ENCODE measurements around the gene KDM5A. TPM values are rescaled to one million over a fixed set of nuclear protein-coding genes. Genes with fewer than 3 reads are reported as not detected.
A peak's percentile ranks its signal among the peaks of the same experiment; 100 is the strongest.
"Not testable (repeated sequence)": the region's sequence is repeated elsewhere in the genome, so short reads cannot be mapped to it uniquely, and the experiment has no call there.

The KDM5A gene
- total RNA-seq, 1 experiment from 2014 or later, result 12.8 TPM

GRCh38 chr12:256958-257357 lies 132.2 kb downstream of the KDM5A start:
- in situ Hi-C loops (cut with HindIII; ENCODE audit: low pct_unique_long_range_greater_than_20kb, low sequenced_read_pairs), result no loop called here
- DNase-seq (ENCODE audit: low read depth), result no peak

GRCh38 chr12:256225-256624 lies 132.9 kb downstream of the KDM5A start:
- in situ Hi-C loops (cut with HindIII; ENCODE audit: low pct_unique_long_range_greater_than_20kb, low sequenced_read_pairs), result no loop called here
- no peak for DNase-seq (ENCODE audit: low read depth)

GRCh38 chr12:254912-255311 lies 134.2 kb downstream of the KDM5A start:
- no peak for DNase-seq (ENCODE audit: low read depth)
- in situ Hi-C loops (cut with HindIII; ENCODE audit: low pct_unique_long_range_greater_than_20kb, low sequenced_read_pairs), result no loop called here

DNA sequence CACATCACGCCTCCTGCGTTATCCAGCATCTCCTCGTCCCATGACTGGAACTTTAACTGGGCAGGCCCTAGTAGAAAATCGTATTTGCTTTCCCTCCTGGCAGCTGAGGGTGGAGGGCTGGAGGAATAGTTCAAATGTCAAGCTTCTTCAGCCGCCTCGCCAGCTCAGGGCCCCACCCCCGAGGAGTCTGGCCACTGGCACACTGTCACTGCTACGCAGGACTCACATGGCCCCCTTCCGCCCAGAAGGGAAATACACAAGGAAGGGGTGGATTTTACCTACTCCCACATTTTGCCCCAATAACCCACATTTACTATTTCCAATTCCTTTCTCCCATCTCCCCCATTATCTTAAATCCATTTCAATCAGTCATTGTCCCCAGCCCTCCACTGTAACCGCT lies 135.1 kb downstream of the KDM5A start:
- DNase-seq (ENCODE audit: low read depth), result no peak
- in situ Hi-C loops (cut with HindIII; ENCODE audit: low pct_unique_long_range_greater_than_20kb, low sequenced_read_pairs), result no loop called here

DNA sequence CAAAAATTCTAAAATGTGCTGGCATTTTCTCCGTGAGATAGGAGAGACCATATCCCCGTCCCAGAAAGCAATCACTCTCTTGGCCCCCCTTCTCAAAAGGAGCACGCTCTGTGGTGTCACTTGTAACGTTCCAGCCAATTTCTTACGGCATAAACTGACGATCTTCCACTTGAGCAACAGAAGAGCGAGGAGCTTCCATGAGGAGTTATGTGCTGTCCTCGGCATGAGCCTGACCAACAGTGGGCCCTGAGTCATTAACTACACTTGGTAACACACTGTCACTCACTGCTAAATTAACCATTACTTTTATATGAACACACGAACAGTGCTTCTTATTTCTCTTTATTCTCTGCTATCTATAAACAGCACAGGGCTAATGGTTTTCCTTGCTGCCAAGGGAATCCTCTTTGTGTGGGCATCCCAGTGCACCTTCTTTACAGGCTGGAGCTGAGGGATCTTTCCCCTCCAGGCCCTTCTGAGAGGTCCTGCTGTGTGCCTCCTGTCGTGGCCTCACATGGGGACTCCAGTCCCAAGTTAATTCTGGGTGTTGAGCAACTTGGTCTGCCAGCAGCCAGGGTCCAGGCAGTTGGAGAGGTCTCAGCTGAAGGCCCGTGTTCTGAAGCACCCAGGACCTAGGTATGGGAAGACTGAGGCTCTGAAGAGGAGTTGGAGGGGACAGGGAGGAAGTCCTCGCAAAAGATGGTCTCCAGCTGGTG lies 135.8 kb downstream of the KDM5A start:
- in situ Hi-C loops (cut with HindIII; ENCODE audit: low pct_unique_long_range_greater_than_20kb, low sequenced_read_pairs), result no loop called here
- peak; percentile 47 for DNase-seq (ENCODE audit: low read depth)

- DNase-seq (ENCODE audit: low read depth), result peak; percentile 52
- in situ Hi-C loops (cut with HindIII; ENCODE audit: low pct_unique_long_range_greater_than_20kb, low sequenced_read_pairs), result no loop called here
Observed at GRCh38 chr12:252636-253035, 136.5 kb downstream of the KDM5A start.

- no peak for DNase-seq (ENCODE audit: low read depth)
- in situ Hi-C loops (cut with HindIII; ENCODE audit: low pct_unique_long_range_greater_than_20kb, low sequenced_read_pairs), result no loop called here
Observed at GRCh38 chr12:247271-247670, 141.8 kb downstream of the KDM5A start.

GRCh38 chr12:243381-243780 lies 145.7 kb downstream of the KDM5A start:
- no peak for DNase-seq (ENCODE audit: low read depth)
- in situ Hi-C loops (cut with HindIII; ENCODE audit: low pct_unique_long_range_greater_than_20kb, low sequenced_read_pairs), result no loop called here

GRCh38 chr12:242496-242895 lies 146.6 kb downstream of the KDM5A start:
- DNase-seq (ENCODE audit: low read depth), result no peak
- in situ Hi-C loops (cut with HindIII; ENCODE audit: low pct_unique_long_range_greater_than_20kb, low sequenced_read_pairs), result no loop called here

DNA sequence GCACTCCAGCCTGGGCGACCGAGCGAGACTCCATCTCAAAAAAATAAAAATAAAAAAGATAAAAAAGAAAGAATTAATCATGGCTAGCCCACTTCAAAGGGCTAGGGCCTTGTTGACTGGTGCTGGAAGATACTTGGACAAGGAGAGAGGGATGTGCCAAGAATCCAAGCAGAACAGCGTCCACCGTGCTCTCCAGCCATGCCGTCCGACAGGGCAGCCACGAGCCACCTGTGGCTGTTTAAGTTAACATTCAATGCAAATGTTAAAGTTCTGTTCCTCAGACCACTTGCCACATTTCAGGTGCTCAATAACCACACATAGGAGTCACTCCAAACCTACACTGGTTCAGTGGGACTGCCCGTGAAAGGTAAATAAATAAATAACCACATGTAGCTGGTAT lies 147.9 kb downstream of the KDM5A start:
- in situ Hi-C loops (cut with HindIII; ENCODE audit: low pct_unique_long_range_greater_than_20kb, low sequenced_read_pairs), result no loop called here
- no peak for DNase-seq (ENCODE audit: low read depth)

DNA sequence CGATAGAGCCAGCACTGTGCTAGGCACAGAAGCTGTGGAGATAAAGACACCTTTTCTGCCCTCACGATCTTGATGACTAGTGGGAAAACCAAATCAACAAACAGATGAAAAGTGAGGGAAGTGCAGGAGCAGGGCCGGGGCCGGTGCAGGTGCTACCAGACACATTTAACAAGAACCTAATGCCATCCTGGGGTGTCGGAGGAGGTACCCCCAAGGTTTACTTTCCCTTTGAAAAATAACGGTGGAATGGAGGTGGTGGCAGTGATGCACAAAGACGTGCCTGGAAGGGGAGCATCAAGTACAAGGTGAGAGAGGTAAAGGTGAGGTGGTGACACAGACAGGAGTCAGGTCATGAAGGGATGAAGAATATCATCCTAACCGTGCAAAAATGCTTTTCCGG lies 148.6 kb downstream of the KDM5A start:
- DNase-seq (ENCODE audit: low read depth), result no peak
- in situ Hi-C loops (cut with HindIII; ENCODE audit: low pct_unique_long_range_greater_than_20kb, low sequenced_read_pairs), result no loop called here

GRCh38 chr12:238736-239398 lies 150.3 kb downstream of the KDM5A start:
- in situ Hi-C loops (cut with HindIII; ENCODE audit: low pct_unique_long_range_greater_than_20kb, low sequenced_read_pairs), result no loop called here
- DNase-seq (ENCODE audit: low read depth), result no peak

DNA sequence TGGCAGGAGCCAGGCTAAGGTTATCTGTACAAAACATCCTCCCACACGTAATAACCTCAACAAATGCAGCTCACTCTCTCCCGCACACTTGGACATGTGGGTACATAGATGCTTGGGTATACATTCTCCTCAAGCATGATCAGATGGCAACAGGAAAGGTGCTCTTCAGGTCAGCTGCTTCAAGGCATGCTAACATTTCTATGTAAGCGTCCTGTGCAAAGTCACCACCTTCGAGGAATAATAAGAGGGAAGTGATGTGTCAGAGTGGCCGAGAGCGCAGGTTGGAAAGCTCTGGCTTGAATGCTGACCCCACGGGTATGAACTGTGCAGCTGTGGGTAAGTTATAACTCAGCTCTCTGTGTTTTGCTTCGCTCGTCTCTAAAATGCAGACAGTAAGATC lies 151.0 kb downstream of the KDM5A start:
- DNase-seq (ENCODE audit: low read depth), result no peak
- in situ Hi-C loops (cut with HindIII; ENCODE audit: low pct_unique_long_range_greater_than_20kb, low sequenced_read_pairs), result no loop called here

DNA sequence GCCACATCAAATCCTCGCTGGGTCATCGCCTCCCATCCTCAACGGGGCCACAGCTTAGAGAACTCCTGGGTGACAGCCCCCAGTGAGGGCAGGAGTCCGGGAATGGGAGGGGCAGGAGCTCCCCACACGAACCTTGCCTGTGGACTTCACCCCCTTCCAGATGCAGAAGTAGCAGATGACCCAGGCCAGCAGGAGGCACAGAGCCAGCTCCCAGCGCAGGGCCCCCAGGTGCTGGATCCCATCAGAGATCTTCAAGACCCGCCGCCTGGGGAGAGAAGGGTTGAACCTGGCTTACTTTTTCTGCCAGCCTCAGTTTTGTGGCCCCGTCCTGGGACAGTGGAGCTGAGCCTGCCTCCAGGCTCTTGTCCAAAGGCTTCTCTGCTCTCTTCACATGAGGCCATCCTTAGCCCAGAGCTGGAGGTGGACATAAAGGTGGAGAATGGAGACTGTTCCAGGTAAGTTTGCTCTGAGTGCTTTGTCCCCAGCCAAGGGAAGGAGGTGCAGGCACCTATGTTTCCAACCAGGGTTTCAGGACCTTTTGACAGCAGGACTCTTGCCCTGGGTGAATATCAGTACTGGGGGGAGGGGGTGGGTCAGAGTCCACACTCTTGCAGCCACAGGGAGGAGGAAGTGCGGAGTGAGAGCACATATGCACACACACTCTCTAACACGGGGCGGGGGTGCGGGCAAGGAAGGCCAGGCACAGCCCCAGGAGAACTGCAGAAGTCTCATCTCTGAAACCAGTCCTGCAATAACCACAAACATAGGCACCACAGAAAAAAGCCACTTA lies 151.9 kb downstream of the KDM5A start:
- in situ Hi-C loops (cut with HindIII; ENCODE audit: low pct_unique_long_range_greater_than_20kb, low sequenced_read_pairs), result no loop called here
- no peak for DNase-seq (ENCODE audit: low read depth)

GRCh38 chr12:236445-236844 lies 152.7 kb downstream of the KDM5A start:
- no peak for DNase-seq (ENCODE audit: low read depth)
- in situ Hi-C loops (cut with HindIII; ENCODE audit: low pct_unique_long_range_greater_than_20kb, low sequenced_read_pairs), result no loop called here

- DNase-seq (ENCODE audit: low read depth); in situ Hi-C loops (cut with HindIII; ENCODE audit: low pct_unique_long_range_greater_than_20kb, low sequenced_read_pairs): not testable (repeated sequence)
Observed at GRCh38 chr12:235967-236366, 153.2 kb downstream of the KDM5A start.

- in situ Hi-C loops (cut with HindIII; ENCODE audit: low pct_unique_long_range_greater_than_20kb, low sequenced_read_pairs), result no loop called here
- no peak for DNase-seq (ENCODE audit: low read depth)
Observed at GRCh38 chr12:234891-235415, 154.2 kb downstream of the KDM5A start.

DNA sequence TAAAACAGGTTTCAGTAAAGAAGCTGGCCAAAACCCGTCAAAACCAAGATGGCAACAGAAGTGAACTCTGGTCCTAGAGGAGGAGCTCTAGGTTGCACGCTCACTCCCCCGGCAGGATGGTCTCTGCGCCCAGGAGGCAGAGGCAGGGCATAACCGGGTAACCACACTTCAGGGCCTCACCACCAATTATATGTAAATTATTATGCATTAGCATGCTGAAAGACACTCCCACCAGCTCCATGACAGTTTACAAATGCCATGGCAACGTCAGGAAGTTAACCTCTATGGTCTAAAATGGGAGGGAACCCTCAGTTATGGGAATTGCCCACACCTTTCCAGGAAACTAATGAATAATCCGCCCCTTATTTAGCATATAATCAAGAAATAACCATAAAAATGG lies 155.1 kb downstream of the KDM5A start:
- in situ Hi-C loops (cut with HindIII; ENCODE audit: low pct_unique_long_range_greater_than_20kb, low sequenced_read_pairs), result no loop called here
- DNase-seq (ENCODE audit: low read depth), result no peak

DNA sequence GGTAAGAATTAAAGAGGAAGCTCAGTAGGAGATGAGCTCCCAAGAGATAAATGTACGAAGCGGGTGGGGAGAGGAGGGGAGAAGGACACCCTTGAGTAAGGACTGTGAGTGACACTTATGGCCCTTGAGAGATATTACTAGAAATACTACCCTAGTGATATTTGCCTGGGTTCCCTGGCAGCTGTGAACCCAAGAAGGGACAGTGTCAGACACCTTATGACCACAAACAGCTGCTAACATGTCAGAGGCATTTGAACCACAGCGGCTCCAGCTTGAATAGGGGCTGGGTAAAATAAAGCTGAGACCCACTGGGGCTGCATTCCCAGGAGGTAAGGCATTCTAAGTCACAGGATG lies 155.5 kb downstream of the KDM5A start:
- no peak for DNase-seq (ENCODE audit: low read depth)
- in situ Hi-C loops (cut with HindIII; ENCODE audit: low pct_unique_long_range_greater_than_20kb, low sequenced_read_pairs), result no loop called here
